ENCODE results near the gene SHOC2. TPM values are rescaled to one million over a fixed set of nuclear protein-coding genes. Genes with fewer than 3 reads are reported as not detected.

The SHOC2 gene
- polyA plus RNA-seq, 1 donor (not counting 4 experiments of a cell fraction or from before 2014, with no cell fraction given): 27.7 TPM

- TF ChIP-seq CTCF (optimal IDR thresholded peaks at IDR 0.05 in 1 of 3, IDR thresholded peaks at IDR 0.05 in 1 of 3, conservative IDR thresholded peaks at IDR 0.05 in 1 of 3; ENCODE audit: extremely low read depth in 1 of 3, insufficient read depth in 2 of 3, low read length in 3 of 3): no peak
- TF ChIP-seq EZH2 (IDR thresholded peaks at IDR 0.05; ENCODE audit: low read length): no peak
Observed at GRCh38 chr10:110880012-110880411, 39.4 kb upstream of the SHOC2 start.

GRCh38 chr10:110881247-110881646 lies 38.2 kb upstream of the SHOC2 start:
- TF ChIP-seq EZH2 (IDR thresholded peaks at IDR 0.05; ENCODE audit: low read length): no peak
- FAIRE-seq (no peak), DNase-seq (ENCODE audit: low read depth, low spot score) (no peak)
- H3K4me1 ChIP-seq (ENCODE audit: control insufficient read depth, extremely low read depth, insufficient read depth, low read length): no peaks in the 10 kb centered on the region
- dilution Hi-C loops (cut with MboI; ENCODE audit: extremely low pct_ligation_motif_present, low sequenced_read_pairs): loop anchor here (25.0 kb wide), 1 partner anchor 569 kb away; the partner anchor contains the start of gene SMNDC1
- H4K20me1 ChIP-seq (ENCODE audit: control insufficient read depth, extremely low read depth, insufficient read depth, low read length): no peaks in the 10 kb centered on the region
- peaks cover 0 to 11% of the 10 kb centered on the region in 2 experiments for H3K36me3 ChIP-seq (ENCODE audit: control insufficient read depth in 2 of 2, extremely low read depth in 1 of 2, insufficient read depth in 2 of 2, low read length in 2 of 2)
- no peak overlapping the region for H3K27ac ChIP-seq (ENCODE audit: control insufficient read depth, insufficient read depth, low read length)
- H3K9me1 ChIP-seq (ENCODE audit: control insufficient read depth, extremely low read depth, insufficient read depth, low read length): no peaks in the 10 kb centered on the region
- H3K9me3 ChIP-seq (ENCODE audit: control insufficient read depth, low read depth, low read length): no peaks in the 10 kb centered on the region
- no peak overlapping the region for H2AFZ ChIP-seq (ENCODE audit: control insufficient read depth, low read length)
- H3K27me3 ChIP-seq (ENCODE audit: control insufficient read depth, extremely low read depth, insufficient read depth, low read length): no peaks in the 10 kb centered on the region
- no peak overlapping the region for H3K4me3 ChIP-seq (ENCODE audit: control insufficient read depth in 2 of 3, extremely low read depth in 1 of 3, insufficient read depth in 2 of 3, low read depth in 1 of 3, low read length in 3 of 3)
- no peaks in the 10 kb centered on the region for H3K79me2 ChIP-seq (ENCODE audit: control insufficient read depth, insufficient read depth, low read length)
- H3K9ac ChIP-seq (ENCODE audit: control insufficient read depth, extremely low read depth, insufficient read depth, low read length): no peak overlapping the region
- H3K4me2 ChIP-seq (ENCODE audit: control insufficient read depth, extremely low read depth, insufficient read depth, low read depth, low read length): no peak overlapping the region

More at GRCh38 chr10:110880012-110880411, 39.4 kb upstream of the SHOC2 start:
- Histone ChIP-seq H3K4me1 (ENCODE audit: control insufficient read depth, extremely low read depth, insufficient read depth, low read length) (no peaks in the 10 kb centered on the region), H3K36me3 (ENCODE audit: control insufficient read depth in 2 of 2, extremely low read depth in 1 of 2, insufficient read depth in 2 of 2, low read length in 2 of 2) (peaks cover 3 to 10% of the 10 kb centered on the region in 2 experiments), H3K27me3 (ENCODE audit: control insufficient read depth, extremely low read depth, insufficient read depth, low read length) (no peaks in the 10 kb centered on the region), H3K4me2 (ENCODE audit: control insufficient read depth, extremely low read depth, insufficient read depth, low read depth, low read length) (no peak overlapping the region), H4K20me1 (ENCODE audit: control insufficient read depth, extremely low read depth, insufficient read depth, low read length) (no peaks in the 10 kb centered on the region), H3K27ac (ENCODE audit: control insufficient read depth, insufficient read depth, low read length) (no peak overlapping the region), H3K4me3 (ENCODE audit: control insufficient read depth in 2 of 3, extremely low read depth in 1 of 3, insufficient read depth in 2 of 3, low read depth in 1 of 3, low read length in 3 of 3) (no peak overlapping the region), H3K79me2 (ENCODE audit: control insufficient read depth, insufficient read depth, low read length) (no peaks in the 10 kb centered on the region), H3K9me3 (ENCODE audit: control insufficient read depth, low read depth, low read length) (no peaks in the 10 kb centered on the region), H2AFZ (ENCODE audit: control insufficient read depth, low read length) (no peak overlapping the region), H3K9ac (ENCODE audit: control insufficient read depth, extremely low read depth, insufficient read depth, low read length) (no peak overlapping the region), H3K9me1 (ENCODE audit: control insufficient read depth, extremely low read depth, insufficient read depth, low read length) (no peaks in the 10 kb centered on the region)
- DNase-seq (ENCODE audit: low read depth, low spot score) (no peak), FAIRE-seq (no peak)
- dilution Hi-C loops (cut with MboI; ENCODE audit: extremely low pct_ligation_motif_present, low sequenced_read_pairs): loop anchor here (25.0 kb wide), 1 partner anchor 568 kb away; the partner anchor contains the start of gene SMNDC1

- H3K4me1 ChIP-seq (ENCODE audit: control insufficient read depth, extremely low read depth, insufficient read depth, low read length): no peaks in the 10 kb centered on the region
- no peaks in the 10 kb centered on the region for H3K27me3 ChIP-seq (ENCODE audit: control insufficient read depth, extremely low read depth, insufficient read depth, low read length)
- FAIRE-seq: no peak
- H3K4me2 ChIP-seq (ENCODE audit: control insufficient read depth, extremely low read depth, insufficient read depth, low read depth, low read length): no peak overlapping the region
- peaks cover 0 to 13% of the 10 kb centered on the region in 2 experiments for H3K36me3 ChIP-seq (ENCODE audit: control insufficient read depth in 2 of 2, extremely low read depth in 1 of 2, insufficient read depth in 2 of 2, low read length in 2 of 2)
- no peak for DNase-seq (ENCODE audit: low read depth, low spot score)
- dilution Hi-C loops (cut with MboI; ENCODE audit: extremely low pct_ligation_motif_present, low sequenced_read_pairs): loop anchor here (25.0 kb wide), 1 partner anchor 570 kb away; the partner anchor contains the start of gene SMNDC1
- no peaks in the 10 kb centered on the region for H3K79me2 ChIP-seq (ENCODE audit: control insufficient read depth, insufficient read depth, low read length)
- no peak overlapping the region for H3K4me3 ChIP-seq (ENCODE audit: control insufficient read depth in 2 of 3, extremely low read depth in 1 of 3, insufficient read depth in 2 of 3, low read depth in 1 of 3, low read length in 3 of 3)
- H4K20me1 ChIP-seq (ENCODE audit: control insufficient read depth, extremely low read depth, insufficient read depth, low read length): no peaks in the 10 kb centered on the region
- TF ChIP-seq EZH2 (IDR thresholded peaks at IDR 0.05; ENCODE audit: low read length) (no peak), CTCF (optimal IDR thresholded peaks at IDR 0.05 in 1 of 3, IDR thresholded peaks at IDR 0.05 in 1 of 3, conservative IDR thresholded peaks at IDR 0.05 in 1 of 3; ENCODE audit: extremely low read depth in 1 of 3, insufficient read depth in 2 of 3, low read length in 3 of 3) (no peak)
- no peaks in the 10 kb centered on the region for H3K9me1 ChIP-seq (ENCODE audit: control insufficient read depth, extremely low read depth, insufficient read depth, low read length)
- H2AFZ ChIP-seq (ENCODE audit: control insufficient read depth, low read length): no peak overlapping the region
- no peaks in the 10 kb centered on the region for H3K9me3 ChIP-seq (ENCODE audit: control insufficient read depth, low read depth, low read length)
- no peak overlapping the region for H3K27ac ChIP-seq (ENCODE audit: control insufficient read depth, insufficient read depth, low read length)
- H3K9ac ChIP-seq (ENCODE audit: control insufficient read depth, extremely low read depth, insufficient read depth, low read length): no peak overlapping the region
Observed at GRCh38 chr10:110881905-110882304, 37.5 kb upstream of the SHOC2 start.
